Stimulated activated naive CD8-positive, alpha-beta T cell treated with anti-CD3 and anti-CD28 coated beads, Interleukin-15, Interleukin-2, amounts not matched to agents 100 U/mL and 50 U/mL, for 24 hours (primary cell): ENCODE results near the gene MYH15.

Experiments used
- ATAC-seq: fragments of 150-1000 bp; cut with Tn5 transposase; one replicate; pipeline ENCODE4 v1.10.0; 2021
- DNase-seq: peaks from one replicate; pipeline ENCODE4 v3.0.0; 2021

MYH15 gene

GRCh38 chr3:108510496-108510895, at the start of gene MYH15:
Gene MYH15 (minus strand): TSS chr3:108510596. CDS start chr3:108510530, 66 bp downstream.
- ATAC-seq (no peak), DNase-seq (no peak)

- ATAC-seq: no peak
Measured at GRCh38 chr3:108555966-108556581, 45.7 kb upstream of the MYH15 start.

GRCh38 chr3:108554913-108555571, 44.6 kb upstream of the MYH15 start:
- no peak for DNase-seq
- ATAC-seq: no peak

More at GRCh38 chr3:108555966-108556581, 45.7 kb upstream of the MYH15 start:
- DNase-seq: no peak

GRCh38 chr3:108554229-108554628, 43.8 kb upstream of the MYH15 start:
- DNase-seq (no peak), ATAC-seq (no peak)

GRCh38 chr3:108552267-108553159, 42.1 kb upstream of the MYH15 start:
- peak; percentile 28 for ATAC-seq
- DNase-seq: no peak

DNA sequence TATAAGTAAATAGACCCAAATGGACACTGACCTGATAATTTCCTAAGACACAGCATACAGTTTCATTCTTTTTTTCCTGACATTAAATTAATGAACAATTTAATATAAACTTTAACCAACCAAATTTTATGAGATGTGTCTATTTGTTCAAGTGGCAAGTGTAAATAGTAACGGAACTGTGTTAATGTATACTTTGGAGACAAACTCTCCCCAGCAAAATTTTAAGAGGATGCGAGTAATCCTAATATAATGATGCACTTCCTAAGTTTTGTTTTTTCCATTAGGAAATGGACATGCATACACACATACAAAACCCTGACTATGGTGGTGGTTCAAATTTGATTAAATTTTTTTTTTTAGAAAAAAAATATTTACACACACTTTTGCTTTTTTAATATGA, 38.5 kb upstream of the MYH15 start:
- DNase-seq: no peak
- ATAC-seq: no peak

DNA sequence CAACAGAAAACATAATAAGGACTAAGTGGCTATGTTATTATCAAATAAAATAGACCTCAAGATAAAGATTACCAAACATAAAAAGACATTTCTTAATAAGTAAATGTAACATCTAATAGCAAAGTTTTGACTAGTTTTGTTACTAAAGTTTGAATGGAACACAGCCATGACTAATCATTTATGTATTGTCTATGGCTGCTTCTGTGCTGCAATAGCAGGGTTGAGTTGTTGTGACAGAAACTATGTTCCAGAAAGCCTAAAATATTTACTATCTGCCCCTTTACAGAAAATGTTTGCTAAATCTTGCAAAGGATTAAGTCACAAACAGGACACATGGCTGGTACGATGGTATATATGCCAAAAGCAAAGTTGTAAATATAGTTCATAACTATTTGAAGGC, 37.9 kb upstream of the MYH15 start:
- ATAC-seq: no peak
- DNase-seq: no peak

DNA sequence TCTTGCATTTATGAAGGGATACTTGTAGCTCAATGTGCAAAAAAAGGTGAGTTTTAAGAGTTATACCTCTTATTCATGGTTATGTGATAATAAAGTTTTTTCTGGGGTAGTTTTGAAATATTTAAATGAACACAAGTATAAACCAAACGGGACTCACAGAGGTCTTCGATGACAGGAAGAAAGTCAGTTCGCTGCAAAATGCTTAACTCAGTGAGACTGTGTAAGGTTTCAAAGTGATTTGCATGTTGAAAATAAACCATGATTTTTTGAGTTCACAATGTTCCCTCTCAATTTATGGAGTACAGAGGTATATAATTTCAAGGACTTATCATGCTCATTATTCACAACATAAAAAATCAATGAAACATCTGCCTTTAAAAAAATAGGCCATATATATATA, 36.3 kb upstream of the MYH15 start:
- DNase-seq: no peak
- no peak for ATAC-seq

DNA sequence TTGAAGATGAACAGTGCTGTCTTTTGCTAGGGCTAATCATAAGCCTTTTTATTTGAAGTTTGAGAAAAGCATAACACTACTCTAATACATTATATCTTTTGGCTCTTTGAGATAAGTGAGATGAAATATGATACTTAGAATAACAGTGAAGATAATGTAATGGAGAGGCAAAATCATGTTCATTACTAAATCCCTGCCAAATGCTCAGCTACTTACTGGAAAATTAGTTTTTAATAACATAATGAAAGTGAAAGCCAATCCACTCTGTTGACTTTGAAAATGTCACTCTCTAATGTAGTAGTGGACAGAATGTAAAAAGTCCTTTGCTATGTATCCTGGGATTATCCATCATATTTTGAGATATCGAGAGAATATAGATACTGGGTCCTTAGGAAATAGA, 35.9 kb upstream of the MYH15 start:
- ATAC-seq: no peak
- DNase-seq: no peak

DNA sequence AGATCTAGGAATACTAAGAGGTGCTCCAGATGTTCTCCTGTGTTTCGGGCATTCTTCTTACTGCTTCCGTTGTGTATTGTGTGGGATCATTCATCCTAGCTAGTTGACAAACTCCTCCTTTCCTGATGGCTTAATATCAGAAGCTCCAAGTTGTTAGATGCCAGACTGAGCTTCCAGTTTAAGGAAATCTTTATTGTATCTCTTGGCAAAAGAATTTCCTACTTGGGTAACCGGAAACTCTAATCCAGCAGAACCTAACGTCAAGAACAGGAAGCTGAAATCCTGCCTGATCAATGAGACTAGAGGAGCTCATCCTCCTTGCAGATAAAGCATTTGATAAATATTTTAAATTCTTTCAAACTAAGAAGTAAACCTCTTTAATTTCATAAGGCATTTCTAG, 27.7 kb upstream of the MYH15 start:
- ATAC-seq (no peak), DNase-seq (no peak)

DNA sequence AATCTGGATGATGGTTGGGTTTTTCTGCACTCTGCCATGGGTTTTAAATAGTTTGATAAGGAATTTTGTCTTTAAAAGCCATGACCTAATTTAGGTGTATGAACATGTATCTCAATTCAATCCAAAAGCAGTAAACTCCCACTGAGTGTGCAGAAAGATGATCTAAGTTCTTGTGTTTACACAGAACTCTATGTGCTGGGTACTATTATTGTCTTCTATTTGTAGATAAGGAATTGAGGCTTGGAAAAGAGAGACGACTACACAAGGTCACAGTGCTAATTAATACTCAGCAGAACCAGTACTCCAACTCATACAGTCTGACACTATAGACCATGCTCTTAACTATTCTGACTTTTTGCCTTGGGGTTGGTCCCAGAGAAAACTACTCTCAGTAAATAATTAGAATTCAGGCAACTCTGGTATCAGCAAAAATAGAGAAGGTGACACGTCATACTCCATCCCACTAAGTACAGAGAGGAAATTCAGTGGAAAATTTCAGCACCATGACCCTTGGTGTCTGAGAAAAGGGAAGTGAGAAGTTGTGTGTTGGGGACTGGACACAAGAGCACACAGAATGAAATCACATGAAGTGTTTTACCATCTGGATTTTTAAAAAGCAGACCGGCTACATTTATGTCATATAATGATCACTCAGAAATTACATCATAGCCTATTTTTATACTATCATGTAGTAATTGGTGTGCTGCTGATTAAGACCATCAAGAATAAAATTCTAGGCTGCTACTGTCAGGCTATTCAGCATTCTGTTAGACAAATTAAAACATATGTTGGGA, 18.3 kb upstream of the MYH15 start:
- no peak for ATAC-seq
- DNase-seq: no peak

DNA sequence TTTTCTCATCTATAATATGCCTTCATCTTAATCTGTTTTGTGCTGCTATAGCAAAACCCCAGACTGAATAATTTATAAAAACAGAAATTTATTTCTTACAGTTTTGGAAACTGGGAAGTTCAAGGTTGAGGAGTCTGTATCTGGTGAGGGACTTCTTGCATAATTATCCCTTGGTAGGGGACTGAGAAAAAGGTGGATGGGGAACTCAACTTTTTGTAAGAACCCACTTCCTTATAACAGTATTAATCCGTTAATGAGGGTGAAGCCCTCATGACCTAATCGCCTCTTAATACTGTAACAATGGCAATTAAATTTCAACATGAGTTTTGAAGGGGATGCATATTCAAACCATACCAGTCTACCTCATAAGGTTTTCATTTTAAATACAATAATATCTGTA, 17.4 kb upstream of the MYH15 start:
- no peak for ATAC-seq

GRCh38 chr3:108527109-108527508, 16.7 kb upstream of the MYH15 start:
- no peak for ATAC-seq
- DNase-seq: no peak

More for the DNA sequence above, 17.4 kb upstream of the MYH15 start:
- DNase-seq: no peak

DNA sequence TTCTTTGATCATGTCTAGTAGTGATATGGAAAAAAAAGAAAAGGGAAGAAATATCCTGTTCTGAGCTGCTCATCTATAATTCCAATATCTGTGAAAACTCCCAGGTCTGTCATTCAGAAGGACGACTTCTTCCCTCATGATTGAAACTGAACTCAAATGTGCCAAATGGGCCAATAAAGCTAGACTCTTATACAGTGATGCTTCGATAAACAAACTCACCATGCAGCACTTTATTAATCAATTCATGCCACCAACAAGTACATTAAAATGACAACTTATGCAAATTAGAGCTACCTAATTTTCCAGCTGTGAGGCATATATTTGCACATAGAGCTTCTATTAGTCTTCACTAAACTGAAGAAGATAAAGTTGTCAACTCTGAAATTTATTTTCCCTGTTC, 15.6 kb upstream of the MYH15 start:
- ATAC-seq: no peak
- DNase-seq: no peak

DNA sequence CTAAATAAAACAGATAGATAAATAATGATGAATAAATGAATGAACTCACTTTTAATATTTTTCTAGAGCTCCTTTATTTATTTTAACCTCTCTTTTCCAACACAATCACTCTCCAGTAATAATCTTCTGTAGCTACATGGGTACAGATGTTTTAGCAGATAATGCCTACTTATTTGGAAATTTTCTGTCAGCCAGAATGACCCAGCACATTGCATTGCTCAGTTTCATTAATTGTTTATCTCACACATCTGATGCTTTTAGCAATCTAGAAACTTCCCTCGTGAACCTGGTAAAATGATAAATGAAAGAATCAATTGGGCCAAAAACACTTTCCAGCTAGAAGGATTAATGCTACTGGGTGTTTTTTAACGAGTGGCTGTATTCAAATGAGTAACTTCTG, 14.9 kb upstream of the MYH15 start:
- no peak for DNase-seq
- ATAC-seq: no peak

GRCh38 chr3:108524537-108524936, 14.1 kb upstream of the MYH15 start:
- ATAC-seq: no peak
- no peak for DNase-seq

- DNase-seq (no peak), ATAC-seq (no peak)
Measured at GRCh38 chr3:108518895-108519294, 8.5 kb upstream of the MYH15 start.

DNA sequence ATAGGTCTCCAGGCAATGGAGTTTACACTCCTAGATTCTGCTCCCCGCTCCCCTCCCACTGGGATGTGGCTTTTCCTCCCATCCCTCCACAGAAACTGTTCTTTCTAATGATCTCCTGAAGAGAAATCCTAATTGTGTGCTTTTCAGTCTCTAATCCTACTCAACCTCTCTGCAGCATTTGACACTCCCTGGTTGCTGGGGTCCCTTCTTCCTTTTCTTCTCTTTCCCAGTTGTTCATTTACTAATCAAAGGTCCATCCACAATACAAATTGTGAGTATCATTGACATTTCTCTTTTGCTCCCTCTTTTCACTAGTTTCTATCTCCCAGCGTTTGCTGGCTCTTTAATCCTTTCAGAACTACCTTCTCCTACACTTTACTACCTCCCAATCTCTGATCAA, 6.5 kb upstream of the MYH15 start:
- ATAC-seq: no peak
- DNase-seq: no peak

DNA sequence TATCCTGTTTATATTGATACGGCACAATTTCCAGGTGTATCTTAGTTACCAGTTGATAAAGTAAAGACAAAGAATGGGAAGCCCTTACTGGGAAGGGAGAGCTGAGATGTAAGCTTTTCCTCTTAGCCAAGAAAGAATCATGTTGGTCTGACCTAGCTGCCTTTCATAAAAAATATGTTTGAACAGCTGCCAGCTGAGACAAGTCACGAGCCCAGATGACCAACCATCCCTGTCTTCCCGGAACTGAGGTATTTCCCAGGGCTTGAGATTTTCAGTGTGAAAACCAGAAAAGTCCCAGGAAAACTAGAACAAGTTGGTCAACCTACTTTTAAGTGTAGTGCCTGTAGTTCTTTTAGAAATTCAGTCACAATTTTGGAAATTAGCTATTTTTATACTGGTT, 3.6 kb upstream of the MYH15 start:
- DNase-seq: no peak

GRCh38 chr3:108512671-108513070, 2.3 kb upstream of the MYH15 start:
- DNase-seq: no peak
- ATAC-seq: no peak

More for the DNA sequence above, 3.6 kb upstream of the MYH15 start:
- ATAC-seq: no peak

DNA sequence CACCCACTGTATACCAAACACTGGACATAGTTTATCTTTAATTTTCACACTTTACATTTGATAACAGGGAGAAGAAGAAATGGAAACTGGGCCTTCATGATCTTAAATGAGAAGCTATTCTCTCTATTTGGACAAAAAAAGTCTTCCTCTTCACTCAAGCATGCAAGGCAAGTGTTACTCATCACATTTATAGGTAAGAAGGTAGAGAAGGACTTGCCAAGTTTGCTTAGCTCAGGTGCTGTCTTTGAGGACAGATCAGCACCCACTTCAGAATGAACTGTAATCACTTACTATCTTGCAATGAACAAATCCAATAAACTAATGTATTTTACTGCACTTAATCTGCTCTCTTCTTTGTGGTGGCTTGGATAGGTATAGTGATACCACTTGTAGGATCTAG, 1.1 kb upstream of the MYH15 start:
- no peak for DNase-seq
- no peak for ATAC-seq

GRCh38 chr3:108511055-108511454, 659 bp upstream of the MYH15 start:
- DNase-seq: no peak
- ATAC-seq: no peak
